ENCODE results near the gene ANKRD23.

Gene ANKRD23

DNA sequence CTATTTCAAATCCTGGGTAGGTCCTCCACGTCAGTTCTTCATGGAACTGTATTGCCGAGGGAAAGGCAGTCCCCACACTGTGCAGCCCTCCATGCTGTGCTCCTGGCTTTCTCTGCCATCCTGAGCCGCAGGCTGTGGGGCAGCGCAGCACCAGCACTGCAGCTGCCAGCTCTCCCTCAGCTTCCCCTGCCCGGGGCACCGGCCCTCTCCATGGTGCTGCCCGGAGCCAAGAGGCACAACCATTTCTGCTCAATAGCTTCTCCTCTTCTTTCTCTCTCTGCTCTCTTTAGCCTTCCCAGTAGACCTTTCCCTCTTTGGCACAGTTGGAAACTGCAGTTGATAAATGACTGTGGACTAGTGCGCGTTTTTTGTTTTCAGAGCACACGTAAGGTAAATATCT is 12.1 kb downstream of the ANKRD23 start:
- Mint-ChIP-seq H3K4me3 (no peak overlapping the region), H3K4me1 (peaks cover 30% of the 10 kb centered on the region), H3K36me3 (ENCODE audit: low read depth) (peaks cover 61% of the 10 kb centered on the region), H3K27ac (peak overlapping the region; percentile 85), H3K27me3 (ENCODE audit: low read depth, poor library complexity) (peaks cover 2% of the 10 kb centered on the region), H3K9me3 (no peaks in the 10 kb centered on the region)
- DNase-seq = peak; percentile 46
- TF ChIP-seq, protein P1, sequence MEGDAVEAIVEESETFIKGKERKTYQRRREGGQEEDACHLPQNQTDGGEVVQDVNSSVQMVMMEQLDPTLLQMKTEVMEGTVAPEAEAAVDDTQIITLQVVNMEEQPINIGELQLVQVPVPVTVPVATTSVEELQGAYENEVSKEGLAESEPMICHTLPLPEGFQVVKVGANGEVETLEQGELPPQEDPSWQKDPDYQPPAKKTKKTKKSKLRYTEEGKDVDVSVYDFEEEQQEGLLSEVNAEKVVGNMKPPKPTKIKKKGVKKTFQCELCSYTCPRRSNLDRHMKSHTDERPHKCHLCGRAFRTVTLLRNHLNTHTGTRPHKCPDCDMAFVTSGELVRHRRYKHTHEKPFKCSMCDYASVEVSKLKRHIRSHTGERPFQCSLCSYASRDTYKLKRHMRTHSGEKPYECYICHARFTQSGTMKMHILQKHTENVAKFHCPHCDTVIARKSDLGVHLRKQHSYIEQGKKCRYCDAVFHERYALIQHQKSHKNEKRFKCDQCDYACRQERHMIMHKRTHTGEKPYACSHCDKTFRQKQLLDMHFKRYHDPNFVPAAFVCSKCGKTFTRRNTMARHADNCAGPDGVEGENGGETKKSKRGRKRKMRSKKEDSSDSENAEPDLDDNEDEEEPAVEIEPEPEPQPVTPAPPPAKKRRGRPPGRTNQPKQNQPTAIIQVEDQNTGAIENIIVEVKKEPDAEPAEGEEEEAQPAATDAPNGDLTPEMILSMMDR (IDR thresholded peaks at IDR 0.05) = no peak

DNA sequence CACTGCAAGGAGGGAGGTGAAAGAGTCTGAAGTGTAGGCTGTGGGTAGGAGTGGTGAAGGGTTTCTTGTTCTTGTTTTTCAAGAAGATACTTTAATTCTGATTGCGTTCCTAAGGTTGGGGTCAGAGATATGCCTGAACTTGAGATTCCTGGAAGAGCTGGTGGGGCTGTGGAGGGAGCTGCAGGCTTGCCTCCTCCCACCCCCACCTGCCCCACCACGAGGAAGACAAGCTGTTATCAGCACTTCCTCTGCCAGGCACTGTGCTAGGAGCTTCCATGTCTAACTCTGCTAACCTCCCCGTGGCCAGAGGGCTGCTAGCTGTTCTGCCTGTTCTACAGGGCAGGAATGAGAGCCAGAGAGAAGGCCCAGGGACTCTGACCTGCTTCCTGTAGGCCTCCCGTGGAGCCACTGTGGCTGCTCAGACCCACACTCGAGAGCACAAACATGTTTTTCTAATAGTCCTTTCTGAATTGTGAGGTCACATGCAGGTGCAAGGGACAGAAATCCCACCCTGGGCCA is 13.7 kb downstream of the ANKRD23 start:
- Mint-ChIP-seq H3K4me3 (no peak overlapping the region), H3K4me1 (peaks cover 30% of the 10 kb centered on the region), H3K27ac (peak overlapping the region; percentile 32), H3K9me3 (no peaks in the 10 kb centered on the region), H3K27me3 (ENCODE audit: low read depth, poor library complexity) (peaks cover 2% of the 10 kb centered on the region), H3K36me3 (ENCODE audit: low read depth) (peaks cover 59% of the 10 kb centered on the region)
- DNase-seq = no peak
- TF ChIP-seq, protein P1 (IDR thresholded peaks at IDR 0.05) = no peak

DNA sequence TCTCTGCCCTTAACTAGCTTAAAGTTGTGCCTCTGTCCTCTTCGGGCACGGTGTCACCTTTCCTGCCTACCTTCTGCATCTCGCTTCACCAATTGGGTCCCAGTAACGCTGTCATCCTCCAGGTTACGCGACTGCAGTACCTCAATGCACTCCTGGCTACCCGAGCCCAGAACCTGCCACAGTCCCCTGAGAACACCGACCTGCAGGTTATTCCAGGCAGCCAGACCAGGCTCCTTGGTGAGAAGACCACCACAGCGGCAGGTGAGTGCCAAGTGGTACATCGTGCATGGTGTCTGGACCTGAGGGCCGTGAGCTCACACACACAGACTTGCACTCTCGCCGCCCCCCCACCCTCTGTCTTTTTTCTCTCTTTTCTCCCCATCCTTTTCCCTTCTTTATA is 14.9 kb downstream of the ANKRD23 start:
- Mint-ChIP-seq H3K9me3 (no peaks in the 10 kb centered on the region), H3K4me3 (no peak overlapping the region), H3K27ac (no peak overlapping the region), H3K36me3 (ENCODE audit: low read depth) (peaks cover 61% of the 10 kb centered on the region), H3K4me1 (peaks cover 35% of the 10 kb centered on the region), H3K27me3 (ENCODE audit: low read depth, poor library complexity) (peaks cover 2% of the 10 kb centered on the region)
- DNase-seq = no peak
- TF ChIP-seq, protein P1 (IDR thresholded peaks at IDR 0.05) = no peak

DNA sequence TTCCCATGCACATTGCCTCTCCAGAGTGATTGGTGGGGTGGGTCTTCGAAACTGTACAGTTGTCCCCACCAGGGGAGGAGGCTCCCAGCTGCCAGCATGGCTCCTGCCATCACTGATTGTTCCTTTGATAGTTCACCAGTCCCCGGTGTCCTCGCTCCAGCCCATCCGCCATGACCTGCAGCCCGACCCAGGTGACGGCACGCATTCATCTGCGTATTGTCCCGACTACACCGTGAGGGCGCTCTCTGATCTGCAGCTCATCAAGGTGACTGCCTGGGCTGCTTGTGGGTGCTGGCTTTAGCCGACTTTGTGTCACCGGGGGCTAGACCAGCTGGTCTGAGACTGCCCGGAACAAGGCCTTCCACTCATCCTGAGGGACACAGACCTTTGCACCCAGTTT is 15.4 kb downstream of the ANKRD23 start:
- Mint-ChIP-seq H3K9me3 (no peaks in the 10 kb centered on the region), H3K27me3 (ENCODE audit: low read depth, poor library complexity) (peaks cover 2% of the 10 kb centered on the region), H3K27ac (peak overlapping the region; percentile 8), H3K36me3 (ENCODE audit: low read depth) (peaks cover 59% of the 10 kb centered on the region), H3K4me1 (peaks cover 36% of the 10 kb centered on the region), H3K4me3 (no peak overlapping the region)
- TF ChIP-seq, protein P1 (IDR thresholded peaks at IDR 0.05) = no peak
- DNase-seq = no peak

DNA sequence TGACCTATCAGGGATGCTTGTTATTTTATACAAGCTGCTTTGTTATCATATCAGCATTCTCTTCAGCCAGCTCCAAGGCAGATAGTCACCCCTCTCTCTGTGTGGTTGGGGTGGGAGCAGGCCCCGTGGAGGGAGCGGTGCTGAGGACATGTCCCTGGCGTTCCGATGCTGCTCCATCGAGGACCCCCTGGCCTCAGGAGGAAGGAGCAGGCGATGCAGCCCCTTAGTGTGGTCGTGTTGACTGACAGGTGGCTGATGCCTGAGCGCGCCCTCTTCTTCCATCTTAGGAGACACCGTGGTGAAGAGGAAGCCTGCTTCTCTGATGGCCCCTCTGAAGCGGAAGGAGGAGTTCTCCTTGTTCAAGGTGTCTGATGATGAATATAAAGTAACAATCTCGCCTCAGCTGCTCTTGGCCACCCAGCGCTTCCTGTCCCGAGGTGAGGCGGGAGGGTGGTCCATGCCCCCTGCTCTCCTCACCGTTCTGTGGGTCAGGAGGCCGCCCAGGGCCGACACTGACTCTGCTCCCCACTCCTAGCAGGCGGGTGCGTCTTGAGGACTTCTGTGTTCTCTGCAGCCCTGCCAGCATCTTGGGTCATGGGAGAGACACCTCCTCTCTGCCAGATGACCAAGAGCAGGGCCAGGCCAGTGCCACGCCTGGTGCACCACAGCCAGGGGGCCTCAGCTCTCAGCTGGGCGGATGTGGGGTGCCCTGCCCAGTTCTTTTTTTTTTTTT is 17.1 kb downstream of the ANKRD23 start:
- no peak overlapping the region for H3K4me3 Mint-ChIP-seq

More for the DNA sequence above, 17.1 kb downstream of the ANKRD23 start:
- Mint-ChIP-seq H3K27me3 (ENCODE audit: low read depth, poor library complexity) (peaks cover 2% of the 10 kb centered on the region), H3K36me3 (ENCODE audit: low read depth) (peaks cover 48% of the 10 kb centered on the region), H3K4me1 (peaks cover 28% of the 10 kb centered on the region), H3K27ac (no peak overlapping the region), H3K9me3 (no peaks in the 10 kb centered on the region)
- DNase-seq = no peak
- TF ChIP-seq, protein P1 (IDR thresholded peaks at IDR 0.05) = no peak

All from nephron progenitor cell (in vitro differentiated cells).